NCI-H82 treated with DMSO at 0.1 percent for 48 hours (cell line): ENCODE data around the gene ROBO3.

Experiments
- DNase-seq: peaks from one replicate; lab custom pipeline; 2025; ENCODE audit not compliant: unreplicated experiment; lab: John Stamatoyannopoulos, UW

Gene ROBO3

DNA sequence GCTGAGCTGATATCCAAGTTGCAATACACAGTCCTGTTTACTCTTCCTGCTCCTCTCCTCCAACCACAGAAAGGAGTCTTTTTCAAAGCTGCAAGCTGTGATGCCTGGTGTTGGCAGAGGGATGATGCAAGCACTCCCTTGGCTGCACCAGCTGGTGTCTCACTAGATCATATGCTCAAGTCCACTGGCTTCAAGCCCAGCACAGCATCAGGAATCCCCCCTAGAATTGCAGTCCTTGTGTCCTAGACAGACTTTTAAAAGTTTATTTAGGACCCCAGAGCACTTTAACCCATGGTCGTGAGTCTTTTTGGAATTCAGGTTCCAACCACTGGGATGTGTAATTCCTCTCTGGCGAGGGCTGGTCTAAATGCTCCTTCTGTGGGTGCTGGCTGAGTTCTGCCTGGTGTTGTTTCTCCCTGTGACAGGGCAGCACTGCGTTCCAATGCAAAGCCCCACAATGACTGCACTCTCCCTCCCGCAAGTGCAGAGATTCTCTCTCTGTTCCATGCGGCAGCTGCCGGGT is 51.9 kb downstream of the ROBO3 start:
- no peak for DNase-seq

DNA sequence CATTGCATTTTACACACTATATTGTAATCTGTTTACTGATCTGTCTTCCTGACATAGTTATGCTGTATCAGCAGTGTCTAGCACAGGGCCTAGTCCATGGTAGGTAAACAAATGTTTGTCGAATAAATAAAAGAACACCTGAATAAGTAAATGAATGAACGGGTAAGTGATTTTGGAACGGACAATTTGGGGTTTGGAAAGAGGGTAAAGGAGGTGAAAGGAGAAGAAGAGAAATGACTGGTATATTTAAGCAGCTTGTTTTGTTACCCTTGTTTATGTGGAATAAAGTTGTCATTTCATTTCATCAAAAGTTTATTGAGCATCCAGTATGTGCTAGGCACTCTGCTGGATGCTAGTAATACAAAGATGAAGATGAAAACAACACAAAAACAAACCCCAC is 53.7 kb downstream of the ROBO3 start, which contains the start of gene HEPN1:
Gene HEPN1 (plus strand): TSS at position 301 of the 400 bp plus-strand sequence.
- DNase-seq: no peak

DNA sequence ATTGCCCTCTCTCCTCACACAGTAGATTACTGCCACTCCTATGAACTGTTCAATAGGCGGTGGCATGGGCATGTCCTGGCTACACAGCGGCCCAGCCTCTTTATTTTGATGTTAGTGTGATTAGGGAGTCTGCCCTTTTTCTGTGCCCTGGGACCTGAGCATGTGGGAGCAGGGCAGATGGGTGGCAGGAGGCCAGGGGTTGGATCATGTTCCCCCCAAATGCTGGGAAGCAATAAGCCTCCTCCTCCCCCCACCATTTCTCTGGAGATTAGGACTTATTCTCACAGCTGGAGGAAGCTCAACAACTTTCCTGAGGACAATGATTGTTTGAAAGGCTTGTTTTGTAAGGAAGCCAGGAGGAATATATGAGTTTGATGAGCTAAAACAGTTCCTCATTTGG is 54.7 kb downstream of the ROBO3 start:
- DNase-seq: no peak

DNA sequence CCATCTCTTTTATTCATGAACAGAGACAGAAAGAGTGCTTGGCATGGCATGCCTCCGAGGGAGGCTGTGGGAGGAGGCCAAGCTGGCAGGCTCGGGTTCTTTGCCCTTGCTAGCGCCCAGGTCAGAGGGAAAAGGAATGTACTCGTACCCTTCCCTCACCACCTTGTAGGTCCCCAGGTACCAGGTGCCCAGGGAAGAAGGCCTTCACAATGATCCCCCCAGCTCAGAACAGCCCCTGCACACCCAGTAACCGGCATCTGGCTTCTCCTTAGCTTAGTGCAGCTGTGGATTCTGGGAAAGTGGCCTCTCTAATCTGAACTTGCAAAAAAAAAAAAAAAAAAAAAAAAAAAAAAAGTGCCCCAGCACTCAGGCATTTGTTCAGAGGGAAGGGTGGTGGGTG is 55.1 kb downstream of the ROBO3 start:
- DNase-seq: no peak

DNA sequence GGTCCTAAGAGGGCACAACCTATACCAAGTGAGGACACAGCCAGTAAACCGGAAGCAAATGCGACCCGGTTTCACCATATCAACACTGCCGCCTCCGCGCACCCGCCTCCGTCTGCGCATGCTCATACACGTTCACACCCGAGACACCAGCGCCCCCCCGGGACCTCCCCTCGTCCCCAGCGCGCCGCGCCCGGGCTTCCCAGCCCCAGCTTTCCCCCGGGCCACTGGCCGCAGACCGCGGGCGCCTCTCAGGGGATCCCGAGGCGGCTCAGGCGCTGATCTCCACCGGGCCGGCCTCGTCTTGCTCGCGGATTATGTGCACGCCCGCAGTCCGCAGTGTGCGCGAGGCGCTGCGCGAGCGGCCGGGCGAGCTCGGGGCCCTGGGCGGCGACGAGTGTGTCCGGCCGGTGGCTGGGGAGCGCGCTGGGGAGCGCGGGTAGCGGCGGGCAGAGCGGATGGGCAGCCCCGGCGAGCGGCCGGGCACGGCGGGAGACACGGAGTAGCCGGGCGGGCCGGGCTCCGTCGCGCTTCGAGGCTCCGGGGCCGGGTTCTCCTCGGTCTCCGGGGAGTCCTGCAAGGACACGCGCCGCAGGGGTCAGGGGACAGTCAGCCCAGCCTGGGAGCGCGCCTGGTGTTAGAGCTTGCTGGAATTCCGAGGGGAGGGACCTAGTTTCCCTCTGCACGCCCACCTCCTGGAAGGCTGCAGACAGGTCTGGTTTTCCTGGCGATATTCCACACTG is 55.8 kb downstream of the ROBO3 start:
- no peak for DNase-seq

DNA sequence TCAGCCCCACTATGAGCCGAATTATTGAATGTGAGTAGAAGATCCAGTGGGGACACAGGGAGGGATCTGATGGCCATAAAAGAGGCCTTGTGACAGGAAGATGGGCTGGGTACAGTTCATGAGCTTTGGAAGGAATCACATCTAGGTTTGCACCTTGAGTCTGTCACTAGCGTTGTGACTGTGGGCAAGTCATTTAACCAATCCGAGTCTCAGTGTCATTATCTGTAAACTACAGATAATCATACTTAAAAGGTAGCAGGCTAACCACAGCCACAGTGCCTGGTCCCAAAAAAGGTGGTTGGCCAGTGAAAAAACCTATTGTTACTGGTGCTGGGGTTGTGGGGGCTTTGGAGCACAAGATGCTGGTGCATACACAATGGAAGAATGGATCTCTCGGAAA is 57.6 kb downstream of the ROBO3 start:
- DNase-seq: no peak

DNA sequence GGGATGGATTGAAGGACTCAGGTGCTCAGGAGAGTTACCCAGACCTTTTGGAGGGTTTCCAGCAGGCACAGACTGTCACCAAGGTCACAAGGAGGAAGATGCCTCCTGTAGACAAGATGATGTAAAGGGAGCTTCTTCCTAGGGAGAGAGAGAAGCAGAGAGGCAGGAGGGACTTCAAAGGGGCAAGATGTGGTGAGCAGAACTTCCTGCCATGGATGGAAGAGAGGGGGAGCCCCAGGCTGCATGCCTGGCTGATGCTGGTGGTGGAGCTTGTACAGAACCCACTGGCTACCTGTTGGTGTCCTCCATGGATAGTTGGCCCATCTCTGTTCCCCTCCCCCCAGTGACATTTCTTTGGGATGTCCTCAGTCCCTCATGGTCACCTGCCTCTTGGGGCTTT is 58.1 kb downstream of the ROBO3 start:
- no peak for DNase-seq

DNA sequence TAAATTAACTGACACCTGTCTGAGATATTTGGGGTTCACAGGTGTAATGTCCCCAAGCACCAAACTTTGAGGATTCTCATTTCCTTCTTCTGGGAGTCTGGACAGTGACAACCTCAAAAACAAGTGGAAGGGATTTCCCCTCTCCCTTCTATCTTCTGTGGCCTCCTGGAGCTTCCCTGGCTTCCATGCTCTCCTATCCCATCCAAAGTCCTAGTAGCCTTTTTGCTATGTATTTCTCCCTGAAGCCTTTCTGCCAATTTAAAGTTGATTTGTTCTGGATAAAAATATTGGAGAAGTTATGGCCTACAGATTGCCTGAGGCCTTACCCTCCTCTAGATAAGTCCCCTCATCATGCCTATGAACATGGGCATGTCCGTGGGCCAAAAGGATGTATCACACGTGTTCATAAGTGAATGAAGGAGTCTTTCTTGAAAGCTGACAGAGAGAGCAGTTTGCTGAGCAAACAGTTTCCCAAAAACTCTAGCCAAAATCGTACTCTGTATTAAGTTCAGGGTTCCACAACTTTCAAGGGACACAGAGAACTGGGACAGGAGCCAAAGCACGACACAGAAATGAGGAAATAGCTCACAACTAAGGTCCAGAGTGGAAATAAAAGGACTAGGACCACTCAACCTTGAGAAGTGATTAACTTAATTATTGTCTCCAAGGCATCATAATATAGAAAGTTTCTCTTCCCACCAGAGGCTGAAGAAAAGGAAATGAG is 63.9 kb downstream of the ROBO3 start:
- DNase-seq: no peak

DNA sequence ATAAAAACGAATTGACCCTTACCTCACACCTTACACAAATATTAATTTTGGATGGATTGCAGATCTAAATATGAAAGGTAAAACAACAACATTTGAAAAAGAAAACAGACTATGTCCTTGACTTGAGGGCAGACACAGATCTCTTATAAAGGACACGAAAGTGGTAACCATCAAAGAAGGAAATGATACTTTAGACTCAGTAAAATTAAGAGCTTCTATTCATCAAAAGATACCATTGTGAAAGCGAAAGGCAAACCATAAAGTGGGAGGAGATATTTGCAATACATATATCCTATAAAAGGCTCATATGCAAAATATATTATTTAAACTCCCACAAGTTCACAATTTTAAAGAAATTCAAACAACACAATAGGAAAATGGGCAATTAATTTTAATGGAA is 65.6 kb downstream of the ROBO3 start:
- no peak for DNase-seq
